ENCODE measurements around the gene CA12. TPM values are rescaled to one million over a fixed set of nuclear protein-coding genes. Genes with fewer than 3 reads are reported as not detected.

The CA12 gene
- total RNA-seq, 4 donors from 2014 or later = 126 to 156 (median 143) TPM

- intact Hi-C loops (cut with DNase I) = no loop called here
- no peaks in the 10 kb centered on the region for H3K27me3 ChIP-seq
- H3K4me3 ChIP-seq = no peak overlapping the region
- no peak overlapping the region for H3K27ac ChIP-seq
- peaks cover 0 to 29% (median 0%) of the 10 kb centered on the region in 3 donors for H3K4me1 ChIP-seq
- no peak for TF ChIP-seq POLR2A (IDR thresholded peaks at IDR 0.05)
- TF ChIP-seq CTCF (IDR thresholded peaks at IDR 0.05) = no peak
- H3K36me3 ChIP-seq = peaks cover 0 to 87% (median 0%) of the 10 kb centered on the region in 3 donors
- no peaks in the 10 kb centered on the region for H3K9me3 ChIP-seq
- WGBS, 2 donors = 92% methylated on average over 4 of the region's 5 CpGs; no CpG with 5 or more reads in 1 of the 2 donors
- no peak for DNase-seq
These were observed 51.9 kb downstream of the CA12 start for GRCh38 chr15:63329567-63330350.

- H3K36me3 ChIP-seq = peaks cover 0 to 92% (median 0%) of the 10 kb centered on the region in 3 donors
- H3K4me3 ChIP-seq = no peak overlapping the region
- DNase-seq = no peak
- H3K27me3 ChIP-seq = no peaks in the 10 kb centered on the region
- TF ChIP-seq CTCF (IDR thresholded peaks at IDR 0.05) (no peak), POLR2A (IDR thresholded peaks at IDR 0.05) (no peak)
- no peaks in the 10 kb centered on the region for H3K9me3 ChIP-seq
- no peak overlapping the region for H3K27ac ChIP-seq
- H3K4me1 ChIP-seq = peaks cover 0 to 19% (median 0%) of the 10 kb centered on the region in 3 donors
- 70 to 88% methylated on average over 11 to 12 of the region's 12 CpGs for WGBS, 2 donors
- intact Hi-C loops (cut with DNase I) = no loop called here
These were observed 53.8 kb downstream of the CA12 start for GRCh38 chr15:63327648-63328421.

- DNase-seq = no peak
- no peaks in the 10 kb centered on the region for H3K27me3 ChIP-seq
- H3K36me3 ChIP-seq = peaks cover 0 to 67% (median 0%) of the 10 kb centered on the region in 3 donors
- H3K9me3 ChIP-seq = no peaks in the 10 kb centered on the region
- TF ChIP-seq POLR2A (IDR thresholded peaks at IDR 0.05) (no peak), CTCF (IDR thresholded peaks at IDR 0.05) (no peak)
- intact Hi-C loops (cut with DNase I) = no loop called here
- no peaks in the 10 kb centered on the region for H3K4me1 ChIP-seq
- 76 to 82% methylated on average over 6 to 7 of the region's 7 CpGs for WGBS, 2 donors
- no peak overlapping the region for H3K27ac ChIP-seq
- H3K4me3 ChIP-seq = no peak overlapping the region
These were observed 56.9 kb downstream of the CA12 start for GRCh38 chr15:63324770-63325169.

- Histone ChIP-seq H3K4me3 (no peak overlapping the region), H3K27ac (no peak overlapping the region)
- 54 to 71% methylated on average over 7 to 8 of the region's 9 CpGs for WGBS, 2 donors
These were observed 57.7 kb downstream of the CA12 start for GRCh38 chr15:63323798-63324563.

More at GRCh38 chr15:63323798-63324563, 57.7 kb downstream of the CA12 start:
- no peak for DNase-seq
- intact Hi-C loops (cut with DNase I) = no loop called here
- no peak for TF ChIP-seq CTCF (IDR thresholded peaks at IDR 0.05)
- no peak for TF ChIP-seq POLR2A (IDR thresholded peaks at IDR 0.05)
- no peaks in the 10 kb centered on the region for H3K4me1 ChIP-seq
- H3K36me3 ChIP-seq = peaks cover 0 to 59% (median 0%) of the 10 kb centered on the region in 3 donors
- no peaks in the 10 kb centered on the region for H3K9me3 ChIP-seq
- H3K27me3 ChIP-seq = no peaks in the 10 kb centered on the region

All from esophagus squamous epithelium (tissue), 5 donors.